T-helper 9 cell (primary cell): ENCODE measurements around the gene PAN2.
"Not testable (repeated sequence)": the region's sequence is repeated elsewhere in the genome, so short reads cannot be mapped to it uniquely, and the experiment has no call there.

Experiments used
- DNase-seq: peaks from one replicate; pipeline ENCODE4 v3.0.0-alpha.2; 2020

Gene PAN2

DNA sequence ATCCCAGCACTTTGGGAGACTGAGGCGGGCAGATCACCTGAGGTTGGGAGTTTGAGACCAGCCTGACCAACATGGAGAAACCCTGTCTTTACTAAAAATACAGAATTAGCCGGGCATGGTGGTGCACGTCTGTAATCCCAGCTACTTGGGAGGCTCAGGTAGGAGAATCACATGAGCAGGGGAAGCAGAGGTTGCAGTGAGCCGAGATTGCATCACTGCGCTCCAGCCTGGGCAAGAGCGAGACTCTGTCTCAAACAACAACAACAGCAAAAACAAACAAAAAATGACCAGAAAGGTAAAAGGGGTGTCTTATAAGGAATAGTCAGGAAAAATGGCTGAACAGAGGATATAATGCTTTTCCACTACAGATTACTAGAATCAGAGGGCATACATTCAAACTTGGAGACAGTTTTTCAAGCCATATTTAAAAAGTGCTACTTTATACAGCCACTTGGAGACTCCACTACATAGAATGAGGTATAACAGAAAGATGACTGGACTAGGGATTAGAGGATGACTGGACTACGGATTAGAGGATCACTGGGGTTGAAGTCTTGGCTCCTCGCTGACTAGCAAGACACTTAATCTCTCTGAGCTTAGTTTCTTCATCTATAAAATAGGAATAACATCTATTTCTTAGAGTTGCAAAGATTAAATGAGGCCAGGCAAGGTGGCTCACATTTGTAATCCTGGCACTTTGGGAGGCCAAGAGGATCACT, 28.8 kb downstream of the PAN2 start:
- no peak for DNase-seq

DNA sequence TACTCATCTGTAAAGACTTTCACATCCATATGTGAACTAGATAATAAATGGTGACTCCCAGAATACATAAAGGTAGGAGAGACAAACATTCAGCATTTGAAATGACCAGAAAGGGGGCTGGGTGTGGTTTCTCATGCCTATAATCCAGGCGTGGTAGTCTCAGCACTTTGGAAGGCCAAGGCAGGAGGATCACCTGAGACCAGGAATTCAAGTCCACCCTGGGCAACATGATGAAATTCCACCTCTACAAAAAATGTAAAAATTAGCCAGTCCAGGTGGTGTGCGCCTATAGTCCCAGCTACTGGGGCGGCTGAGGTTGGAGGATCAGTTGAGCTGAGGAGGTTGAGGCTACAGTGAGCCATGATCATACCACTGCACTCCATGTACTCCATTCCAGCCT, 29.5 kb downstream of the PAN2 start:
- DNase-seq: no peak

DNA sequence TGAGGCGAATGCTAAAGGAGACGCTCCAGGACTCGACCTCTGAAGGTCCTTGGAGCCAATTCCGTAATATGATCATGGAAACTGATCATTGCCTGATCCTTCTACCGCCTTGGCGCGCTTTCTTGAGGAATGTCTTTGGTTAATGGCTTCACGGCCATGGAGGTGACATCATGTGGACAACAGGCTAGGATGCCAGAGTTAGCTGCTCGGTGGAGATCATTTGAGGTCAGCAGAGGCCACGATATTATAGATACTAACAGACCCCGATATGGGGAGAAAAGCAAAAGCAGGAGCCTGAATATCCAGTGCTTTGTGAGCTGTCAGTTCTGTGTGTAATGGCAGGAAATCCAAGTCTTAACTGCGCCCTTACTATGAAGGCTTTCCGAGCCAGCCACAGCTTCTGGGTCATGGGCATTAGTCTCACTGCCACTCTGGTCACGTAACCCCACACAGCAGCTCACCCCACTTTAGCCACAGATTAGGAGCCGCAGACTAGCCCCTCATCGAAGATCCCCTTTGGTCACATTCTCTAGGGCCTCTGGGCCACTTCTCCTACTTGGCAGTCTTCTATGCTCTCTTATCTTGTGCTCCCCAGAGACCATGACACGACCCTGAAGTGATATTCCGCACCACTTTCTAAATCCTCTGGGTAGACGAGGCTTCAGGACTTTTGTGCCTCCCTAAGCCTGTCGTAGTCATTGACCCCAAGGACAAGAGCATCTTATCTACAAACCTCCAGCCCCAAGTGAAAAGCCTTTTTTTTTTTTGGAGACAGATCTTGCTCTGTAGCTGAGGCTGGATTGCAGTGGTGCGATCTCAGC, 32.9 kb downstream of the PAN2 start:
- no peak for DNase-seq

DNA sequence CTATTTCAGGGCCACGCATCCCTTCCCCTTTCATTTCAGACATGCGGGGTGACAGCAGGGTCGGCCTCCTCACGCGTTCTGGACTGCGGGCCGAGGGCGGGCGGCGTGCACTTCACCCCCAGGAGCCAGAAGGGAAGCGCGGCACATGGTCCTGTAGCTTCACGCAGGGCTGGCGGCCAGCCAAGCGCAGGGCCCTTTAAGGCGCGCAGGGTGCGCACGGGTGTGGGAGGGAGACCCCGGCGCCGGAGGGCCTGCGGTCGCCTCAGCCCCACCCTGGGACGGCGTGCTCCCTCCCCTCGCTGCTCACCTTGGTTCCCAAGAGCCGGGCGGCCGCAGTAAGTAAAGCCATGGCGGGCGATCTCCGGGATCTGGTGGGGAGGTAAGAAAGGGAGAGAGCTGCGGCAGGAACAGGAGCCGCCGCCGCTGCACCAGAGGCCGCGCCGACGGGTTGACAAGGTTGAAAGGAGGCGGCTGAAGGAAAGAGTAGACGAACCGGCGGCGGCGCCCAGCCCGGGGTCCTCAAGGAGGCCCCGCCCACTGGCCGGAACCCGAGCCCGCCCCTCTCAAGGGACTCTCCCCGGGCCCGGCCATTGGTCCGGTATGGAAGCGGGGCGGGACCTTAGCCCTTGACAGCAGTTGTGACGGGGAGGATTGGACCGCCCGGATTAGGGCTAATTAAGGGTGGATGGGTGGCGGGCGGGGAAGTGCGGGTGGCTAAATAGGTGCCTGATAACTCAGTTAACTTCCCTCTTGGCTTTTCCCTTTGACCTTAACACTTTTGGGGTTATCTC, 33.8 kb downstream of the PAN2 start, which contains the start of gene CS:
Gene CS (minus strand): TSS at position 478 of the 791 bp plus-strand sequence. CDS start 129 bp downstream, at position 349.
- DNase-seq: peak; percentile 98

DNA sequence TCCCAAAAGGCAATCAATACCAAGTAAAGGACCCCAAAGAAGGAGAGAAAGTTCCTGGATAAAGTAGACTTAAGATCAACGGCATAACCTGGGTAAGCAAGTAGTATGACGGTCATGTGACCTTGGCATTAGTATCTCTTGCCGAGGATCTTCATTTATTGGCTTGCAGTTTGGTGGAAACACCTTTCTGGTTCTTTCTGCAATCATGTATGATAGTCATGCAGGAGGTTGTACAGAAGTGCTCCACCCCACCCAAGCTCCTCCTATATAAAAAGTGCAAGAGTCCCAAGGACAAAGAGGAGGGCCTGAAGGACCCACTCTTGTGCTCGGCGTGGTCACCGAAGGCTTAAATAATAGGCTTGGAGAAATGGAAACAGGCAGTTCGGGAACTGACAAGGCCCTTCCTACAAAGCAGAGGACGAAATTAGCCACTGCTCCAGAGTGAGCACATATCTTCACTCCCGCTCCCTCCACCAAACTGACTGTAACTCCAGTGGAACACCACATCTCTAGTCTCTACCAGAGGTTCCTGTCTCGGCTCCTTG, 34.4 kb downstream of the PAN2 start:
- DNase-seq: no peak

DNA sequence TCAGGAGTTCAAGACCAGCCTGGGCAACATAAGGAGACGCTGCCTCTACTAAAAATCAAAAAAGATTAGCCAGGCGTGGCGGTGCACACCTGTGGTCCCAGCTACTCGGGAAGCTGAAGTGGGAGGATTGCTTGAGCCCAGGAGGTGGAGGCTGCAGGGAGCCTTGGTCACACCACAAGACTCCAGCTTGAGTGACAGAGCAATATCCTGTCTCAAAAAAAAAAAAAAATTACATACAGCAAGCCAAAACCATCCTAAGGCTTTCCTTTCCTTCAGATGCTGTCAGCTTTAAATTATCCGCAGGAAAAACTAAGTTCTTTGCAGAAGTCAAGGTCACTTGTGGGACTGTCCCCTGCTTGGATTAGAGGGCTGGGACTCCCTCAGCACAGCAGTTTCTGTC, 35.0 kb downstream of the PAN2 start:
- no peak for DNase-seq

DNA sequence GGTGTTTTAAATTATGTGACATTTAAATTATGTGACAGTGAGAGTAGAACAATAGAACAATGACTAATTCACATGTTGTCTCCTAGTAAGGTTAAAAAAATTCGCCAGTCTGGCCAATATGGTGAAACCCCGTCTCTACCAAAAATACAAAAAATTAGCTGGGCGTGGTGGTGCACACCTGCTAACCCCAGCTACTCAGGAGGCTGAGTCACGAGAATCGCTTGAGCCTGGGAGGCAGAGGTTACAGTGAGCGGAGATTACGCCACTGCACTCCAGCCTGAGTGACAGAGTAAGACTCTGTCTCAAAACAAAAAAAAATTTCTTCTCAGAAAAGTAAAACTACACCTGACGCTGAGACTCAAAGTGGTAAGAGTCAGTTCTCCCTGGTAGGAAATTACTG, 36.4 kb downstream of the PAN2 start:
- DNase-seq: no peak

DNA sequence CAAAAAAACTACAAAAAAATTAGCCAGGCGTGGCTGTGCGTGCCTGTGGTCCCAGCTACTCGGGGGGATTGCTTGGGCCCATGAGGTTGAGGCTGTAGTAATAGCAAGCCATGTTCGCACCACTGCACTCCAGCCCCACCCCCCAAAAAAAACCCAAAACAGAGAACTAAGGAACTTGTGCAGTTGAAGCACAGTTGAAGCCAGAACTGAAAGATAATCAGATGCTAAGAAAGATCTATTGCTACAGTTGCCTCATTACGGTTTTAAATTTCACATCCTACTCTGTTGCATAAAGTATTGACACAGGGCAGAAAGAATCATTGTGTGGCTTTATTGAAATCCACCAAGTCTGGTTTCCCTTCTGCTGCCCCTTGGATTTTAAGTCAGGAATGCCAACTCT, 37.5 kb downstream of the PAN2 start:
- no peak for DNase-seq

DNA sequence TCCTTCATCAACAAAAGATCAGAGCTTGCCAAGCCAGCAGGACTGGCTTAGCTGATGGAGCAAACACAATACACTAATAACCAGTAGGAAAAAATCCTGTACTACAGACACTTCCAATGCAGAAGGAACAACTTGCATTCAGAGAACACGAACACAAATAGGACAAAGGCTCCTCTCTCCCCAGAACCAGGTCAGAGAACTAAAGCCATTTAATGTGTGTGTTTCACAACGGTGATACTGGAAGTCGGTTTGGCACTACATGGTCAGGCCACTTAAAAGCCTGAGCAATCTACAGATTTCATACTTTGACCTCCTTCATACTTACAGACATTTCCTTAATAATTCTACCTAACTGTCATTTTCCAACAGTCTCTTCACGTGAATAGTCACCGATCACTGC, 40.0 kb downstream of the PAN2 start:
- no peak for DNase-seq

DNA sequence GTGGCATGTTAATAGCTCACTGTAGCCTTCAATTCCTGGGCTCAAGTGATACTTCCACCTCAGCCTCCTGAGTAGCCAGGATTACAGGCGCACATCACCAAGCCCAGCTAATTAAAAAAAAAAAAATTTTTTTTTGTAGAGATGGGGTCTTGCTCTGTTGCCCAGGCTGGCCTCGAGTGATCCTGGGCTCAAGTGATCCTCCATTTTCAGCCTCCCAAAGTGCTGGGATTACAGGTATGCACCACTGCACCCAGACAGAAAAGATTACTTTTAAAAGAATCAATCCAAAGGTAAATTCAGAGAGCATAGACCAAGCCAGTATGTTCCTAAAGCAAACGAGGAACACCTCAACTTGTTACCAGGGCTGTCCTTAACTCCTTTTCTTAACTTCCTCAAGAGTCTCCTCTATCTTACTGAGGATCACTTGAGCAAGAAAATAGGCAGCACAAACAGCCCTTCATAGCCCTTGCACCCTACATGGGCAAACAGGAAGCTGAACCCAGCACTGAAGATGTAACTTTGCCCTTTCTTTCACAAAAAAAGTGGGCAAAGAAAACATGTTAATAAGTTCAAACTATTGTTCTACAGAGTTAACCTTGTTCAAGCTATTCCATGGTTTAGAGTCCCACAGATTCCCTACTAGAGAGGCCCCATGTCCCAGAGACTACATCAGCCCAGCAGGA, 45.0 kb downstream of the PAN2 start:
- DNase-seq: no peak

DNA sequence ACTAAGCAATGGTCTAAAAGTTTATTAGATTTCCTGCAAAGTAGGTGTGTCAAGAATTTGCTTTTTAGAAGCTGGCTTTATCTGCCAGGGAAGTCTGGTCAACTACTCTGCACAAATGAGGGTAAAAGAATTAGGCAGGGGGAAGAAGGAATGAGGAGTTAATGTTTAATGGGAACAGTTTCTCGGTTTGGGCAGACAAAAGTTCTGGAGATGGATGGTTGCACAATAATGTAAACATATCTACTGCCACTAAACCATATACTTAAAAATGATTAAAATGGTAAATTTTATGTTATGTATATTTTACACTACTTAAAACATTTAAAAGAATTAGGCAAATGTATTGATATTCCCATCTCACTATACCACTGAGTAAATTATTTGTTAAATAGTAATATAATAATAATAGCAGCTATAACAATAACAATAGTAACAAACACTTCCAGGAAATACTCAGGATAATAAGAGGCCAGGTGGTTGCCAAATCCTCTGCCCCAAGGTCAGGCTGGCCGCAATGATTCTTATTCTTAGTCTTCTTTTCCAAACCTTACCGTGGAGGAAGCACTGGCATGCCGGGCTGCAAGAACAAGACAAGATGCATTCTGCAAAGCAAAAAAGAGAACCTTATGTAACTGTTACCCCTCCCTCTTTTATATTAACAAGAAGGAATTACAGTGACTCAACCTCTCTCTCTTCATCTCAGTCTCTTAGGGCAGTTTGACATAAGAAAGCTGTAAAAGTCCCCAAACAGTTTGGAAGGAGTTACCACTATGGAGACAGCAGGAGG, 47.6 kb downstream of the PAN2 start:
- no peak for DNase-seq

DNA sequence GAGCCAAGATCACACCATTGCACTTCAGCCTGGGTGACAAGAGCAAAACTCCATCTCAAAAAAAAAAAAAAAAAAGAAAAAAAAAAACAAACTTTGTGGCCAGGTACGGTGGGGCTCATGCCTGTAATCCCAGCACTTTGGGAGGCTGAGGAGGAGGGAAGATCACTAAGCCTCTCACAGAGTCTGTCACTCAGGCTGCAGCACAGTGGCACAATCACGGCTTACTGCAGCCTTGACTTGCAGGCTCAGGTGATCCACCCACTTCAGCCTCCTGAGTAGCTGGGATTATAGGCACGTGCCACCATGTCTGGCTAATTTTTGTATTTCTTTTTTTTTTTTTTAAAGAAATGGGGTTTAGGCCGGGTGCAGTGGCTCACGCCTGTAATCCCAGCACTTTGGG, 49.5 kb downstream of the PAN2 start:
- DNase-seq: not testable (repeated sequence)

DNA sequence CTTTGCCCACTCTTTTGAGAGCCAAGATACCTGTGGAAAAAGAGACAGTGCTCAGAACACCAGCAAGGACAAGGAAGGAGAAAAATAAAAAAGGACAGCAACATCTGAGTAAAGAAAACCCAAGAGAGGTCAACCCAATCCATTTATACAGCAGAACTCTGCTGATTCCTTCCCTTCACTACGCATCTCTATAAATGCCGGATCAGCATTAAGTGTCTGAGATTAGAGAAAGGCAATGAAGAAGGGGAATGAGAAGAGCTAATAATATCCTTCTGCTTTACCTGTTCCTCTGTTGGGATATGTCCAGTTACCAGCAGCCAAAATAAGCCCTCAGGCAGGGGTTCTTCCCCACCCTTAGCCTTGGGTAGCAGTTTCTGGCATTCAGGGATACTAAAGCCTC, 51.2 kb downstream of the PAN2 start:
- DNase-seq: no peak

DNA sequence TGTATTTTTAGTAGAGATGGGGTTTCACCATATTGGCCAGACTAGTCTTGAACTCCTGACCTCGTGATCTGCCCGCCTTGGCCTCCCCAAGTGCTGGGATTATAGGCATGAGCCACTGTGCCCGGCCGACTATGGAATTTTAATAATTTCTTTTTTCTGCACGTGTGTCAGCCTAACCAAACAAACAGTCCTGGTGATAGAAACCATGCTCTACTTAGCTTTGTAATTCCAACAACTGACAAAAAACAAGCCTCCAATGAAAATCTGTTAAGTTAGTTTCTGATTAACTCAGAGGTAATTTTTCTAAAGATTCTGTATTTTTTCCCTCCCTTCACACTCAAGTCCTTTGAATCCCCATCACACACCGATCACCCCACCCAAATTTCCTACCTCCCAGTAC, 51.8 kb downstream of the PAN2 start:
- DNase-seq: no peak

DNA sequence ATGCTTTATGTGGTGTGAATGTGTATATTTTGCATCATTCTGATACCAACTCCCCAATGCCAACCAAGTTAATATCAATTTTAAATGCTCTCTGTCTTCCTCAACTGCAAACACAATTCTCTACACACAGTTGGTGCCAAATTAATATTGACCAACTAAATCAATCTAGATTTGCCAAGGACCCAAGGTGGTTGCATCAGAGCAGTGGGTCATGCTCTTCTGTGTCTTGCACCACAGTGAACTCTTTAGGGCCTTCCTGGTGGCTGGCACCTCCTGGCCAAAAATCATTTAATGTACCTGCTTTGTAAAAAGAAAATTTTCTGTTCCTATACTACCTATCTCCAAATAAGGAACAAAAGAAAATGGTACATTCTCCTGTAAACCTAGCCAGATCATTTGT, 53.0 kb downstream of the PAN2 start:
- no peak for DNase-seq

DNA sequence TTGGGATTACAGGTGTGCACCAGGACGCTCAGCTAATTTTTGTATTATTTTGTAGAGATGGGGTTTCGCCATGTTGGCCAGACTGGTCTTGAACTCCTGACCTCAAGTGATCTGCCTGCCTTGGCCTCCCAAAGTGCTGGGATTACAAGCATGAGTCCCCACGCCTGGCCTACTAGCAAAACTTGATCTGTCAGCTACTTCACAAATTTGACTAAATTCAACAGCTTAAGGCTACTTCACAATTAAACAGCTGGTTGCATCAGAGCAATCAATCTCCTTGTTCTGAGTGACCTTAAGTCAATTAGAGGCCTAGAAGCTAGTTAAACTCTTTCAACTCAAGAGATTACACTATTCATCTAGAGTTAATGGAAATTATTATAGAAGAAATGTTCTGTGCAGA, 54.9 kb downstream of the PAN2 start:
- no peak for DNase-seq

DNA sequence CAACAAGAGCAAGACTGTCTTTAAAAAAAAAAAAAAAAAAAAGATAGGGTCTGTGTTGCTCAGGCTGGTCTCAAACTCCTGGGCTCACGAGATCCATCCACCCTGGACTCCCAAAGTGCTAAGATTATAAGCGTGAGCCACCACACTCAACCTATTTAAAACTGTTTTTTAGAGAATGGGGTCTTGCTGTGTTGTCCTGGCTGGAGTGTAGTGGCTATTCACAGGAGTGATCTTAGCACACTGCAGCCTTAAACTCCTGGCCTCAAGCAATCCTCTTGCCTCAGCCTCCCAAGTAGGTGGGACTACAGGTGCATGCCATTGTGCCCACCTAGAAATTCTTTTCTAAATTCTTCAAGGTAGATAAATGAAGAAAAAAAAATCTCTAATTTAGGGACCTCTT, 59.5 kb downstream of the PAN2 start:
- no peak for DNase-seq

DNA sequence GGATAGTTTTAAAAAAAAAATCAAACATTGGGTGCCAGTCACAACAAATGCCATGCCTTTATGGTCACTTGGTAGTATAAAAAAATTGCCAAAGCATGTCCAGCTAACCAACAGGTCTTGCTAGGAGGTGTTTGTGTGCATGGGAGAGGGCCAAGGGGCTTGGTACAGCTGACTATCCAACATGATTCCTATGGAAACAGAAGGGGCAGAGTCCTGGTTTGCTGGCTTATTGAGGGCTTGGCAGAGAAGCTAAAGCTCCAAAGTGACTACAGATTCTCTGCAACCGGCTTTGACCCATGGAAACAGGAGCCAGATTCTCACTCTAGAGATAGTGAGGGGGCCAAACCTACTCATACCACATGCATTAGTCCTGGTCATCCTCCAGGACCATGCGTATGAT, 61.3 kb downstream of the PAN2 start:
- not testable (repeated sequence) for DNase-seq

DNA sequence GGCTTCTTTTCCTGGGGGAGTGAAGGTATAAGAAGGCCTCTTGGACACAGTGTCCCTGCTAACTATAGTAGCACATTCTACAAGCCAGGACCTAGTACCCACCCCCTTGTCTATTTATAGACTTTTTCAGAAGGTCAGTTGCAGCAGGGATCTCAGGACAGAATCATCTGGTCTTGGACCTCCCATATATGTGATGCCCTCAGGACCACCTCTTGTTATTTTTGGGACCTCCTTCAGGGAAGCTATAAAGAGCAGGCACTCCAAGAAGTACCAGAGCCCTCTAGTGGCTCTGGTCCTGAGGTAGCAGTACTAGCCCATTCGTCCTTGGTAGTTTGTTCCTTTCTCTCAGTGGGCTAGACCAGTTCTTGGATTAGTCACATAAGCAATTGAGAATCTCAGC, 62.8 kb downstream of the PAN2 start:
- no peak for DNase-seq

DNA sequence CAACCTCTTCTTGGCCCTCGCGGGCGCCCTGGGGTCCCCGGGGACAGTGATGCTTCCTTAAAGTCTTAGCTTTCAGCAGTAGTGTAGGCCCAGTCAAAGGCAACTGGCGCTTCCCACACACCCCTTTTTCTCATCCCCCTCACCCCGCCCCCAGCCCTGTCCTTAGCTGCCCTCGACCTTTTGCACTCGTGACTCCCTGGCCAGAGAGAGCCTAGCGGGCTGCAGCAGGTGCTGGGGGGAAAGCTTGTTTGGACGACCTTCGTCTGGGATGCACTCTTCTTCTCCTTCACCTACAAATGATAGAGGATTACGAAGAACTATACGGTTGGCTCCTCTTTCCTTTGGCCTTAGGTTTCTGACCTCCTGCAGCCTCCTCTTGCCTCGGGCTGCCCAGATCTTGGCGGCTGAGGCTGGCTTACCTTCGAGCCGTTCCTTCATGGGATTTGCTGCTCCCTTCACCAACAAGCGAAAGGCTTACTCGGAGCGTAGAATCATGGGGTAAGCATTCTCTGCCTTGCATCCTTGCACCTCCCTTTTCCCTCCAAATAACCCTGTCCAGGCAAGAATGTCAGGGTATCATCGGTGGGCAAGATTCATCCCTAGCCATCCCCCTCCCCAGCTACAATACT, 66.2 kb downstream of the PAN2 start:
- DNase-seq: no peak
